ENCODE results near the gene CTCF. TPM values are rescaled to one million over a fixed set of nuclear protein-coding genes. Genes with fewer than 3 reads are reported as not detected.

Gene CTCF
- polyA plus RNA-seq, 1 experiment = 24.4 TPM

DNA sequence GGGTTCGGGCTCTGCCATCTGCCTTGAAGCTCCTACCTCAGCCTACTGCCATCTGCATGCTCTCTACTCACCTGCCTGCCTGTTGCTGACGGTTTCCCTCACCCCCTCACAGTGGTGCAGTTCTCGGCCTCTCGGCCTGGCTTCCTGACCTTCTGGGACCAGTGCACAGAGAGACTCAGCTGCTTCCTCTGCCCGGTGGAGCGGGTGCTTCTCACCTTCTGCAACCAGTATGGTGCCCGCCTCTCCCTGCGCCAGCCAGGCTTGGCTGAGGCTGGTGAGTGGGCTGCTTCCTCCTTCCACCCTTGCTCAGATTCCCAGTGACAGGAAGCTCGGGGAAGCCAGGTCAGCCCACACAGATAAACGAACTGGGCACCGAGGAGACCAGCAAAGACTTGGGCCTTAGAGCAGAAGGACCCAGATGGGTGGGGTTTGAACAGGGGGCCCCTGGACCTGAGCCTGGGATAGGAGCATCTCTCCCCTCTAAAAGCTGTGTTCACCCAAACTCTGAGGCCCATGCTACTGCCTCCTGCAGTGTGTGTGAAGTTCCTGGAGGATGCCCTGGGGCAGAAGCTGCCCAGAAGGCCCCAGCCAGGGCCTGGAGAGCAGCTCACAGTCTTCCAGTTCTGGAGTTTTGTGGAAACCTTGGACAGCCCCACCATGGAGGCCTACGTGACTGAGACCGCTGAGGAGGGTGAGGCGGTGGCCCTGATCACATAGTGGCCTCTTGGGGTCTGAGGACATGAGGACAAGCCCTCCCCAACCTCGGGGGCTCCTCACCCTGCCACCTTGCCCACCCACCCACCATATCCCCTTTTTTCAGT, 17.3 kb upstream of the CTCF start:
- DNase-seq (ENCODE audit: low read depth, low spot score) = no peak
- Histone ChIP-seq H3K4me3 (ENCODE audit: low read depth, low read length) (no peak overlapping the region), H3K27ac (ENCODE audit: low read depth, low read length) (no peak overlapping the region), H3K9me3 (ENCODE audit: control insufficient read depth, insufficient read depth, low read length) (no peaks in the 10 kb centered on the region), H3K27me3 (ENCODE audit: control insufficient read depth, insufficient read depth, low read length) (no peaks in the 10 kb centered on the region)
- TF ChIP-seq, protein P1, sequence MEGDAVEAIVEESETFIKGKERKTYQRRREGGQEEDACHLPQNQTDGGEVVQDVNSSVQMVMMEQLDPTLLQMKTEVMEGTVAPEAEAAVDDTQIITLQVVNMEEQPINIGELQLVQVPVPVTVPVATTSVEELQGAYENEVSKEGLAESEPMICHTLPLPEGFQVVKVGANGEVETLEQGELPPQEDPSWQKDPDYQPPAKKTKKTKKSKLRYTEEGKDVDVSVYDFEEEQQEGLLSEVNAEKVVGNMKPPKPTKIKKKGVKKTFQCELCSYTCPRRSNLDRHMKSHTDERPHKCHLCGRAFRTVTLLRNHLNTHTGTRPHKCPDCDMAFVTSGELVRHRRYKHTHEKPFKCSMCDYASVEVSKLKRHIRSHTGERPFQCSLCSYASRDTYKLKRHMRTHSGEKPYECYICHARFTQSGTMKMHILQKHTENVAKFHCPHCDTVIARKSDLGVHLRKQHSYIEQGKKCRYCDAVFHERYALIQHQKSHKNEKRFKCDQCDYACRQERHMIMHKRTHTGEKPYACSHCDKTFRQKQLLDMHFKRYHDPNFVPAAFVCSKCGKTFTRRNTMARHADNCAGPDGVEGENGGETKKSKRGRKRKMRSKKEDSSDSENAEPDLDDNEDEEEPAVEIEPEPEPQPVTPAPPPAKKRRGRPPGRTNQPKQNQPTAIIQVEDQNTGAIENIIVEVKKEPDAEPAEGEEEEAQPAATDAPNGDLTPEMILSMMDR (IDR thresholded peaks at IDR 0.05; ENCODE audit: low read depth, low read length) = no peak
- CTCF ChIA-PET = interaction anchor here (0.6 to 2.6 kb wide), 6 partner anchors 10 to 103 kb away, joined by 3 to 12 read pairs (median 4); no protein-coding TSS in a partner anchor
- POLR2A ChIA-PET = no interaction called here

DNA sequence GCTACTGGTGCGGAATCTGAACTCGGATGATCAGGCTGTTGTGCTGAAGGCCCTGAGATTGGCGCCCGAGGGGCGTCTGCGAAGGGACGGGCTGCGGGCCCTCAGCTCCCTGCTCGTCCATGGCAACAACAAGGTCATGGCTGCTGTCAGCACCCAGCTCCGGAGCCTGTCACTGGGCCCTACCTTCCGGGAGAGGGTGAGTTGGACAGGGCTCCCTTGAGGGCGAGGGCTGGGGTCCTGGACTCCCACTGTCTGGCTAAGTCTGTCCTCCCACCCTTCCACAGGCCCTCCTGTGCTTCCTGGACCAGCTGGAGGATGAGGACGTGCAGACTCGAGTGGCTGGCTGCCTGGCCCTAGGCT, 16.7 kb upstream of the CTCF start:
- H3K9me3 ChIP-seq (ENCODE audit: control insufficient read depth, insufficient read depth, low read length) = no peaks in the 10 kb centered on the region
- ChIA-PET POLR2A (no interaction called here), CTCF (interaction anchor here (0.6 to 2.6 kb wide), 5 partner anchors 9 to 104 kb away, joined by 3 to 12 read pairs (median 4); no protein-coding TSS in a partner anchor)
- H3K27me3 ChIP-seq (ENCODE audit: control insufficient read depth, insufficient read depth, low read length) = no peaks in the 10 kb centered on the region
- no peak overlapping the region for H3K27ac ChIP-seq (ENCODE audit: low read depth, low read length)
- DNase-seq (ENCODE audit: low read depth, low spot score) = no peak
- H3K4me3 ChIP-seq (ENCODE audit: low read depth, low read length) = no peak overlapping the region
- TF ChIP-seq, protein P1 (IDR thresholded peaks at IDR 0.05; ENCODE audit: low read depth, low read length) = no peak

DNA sequence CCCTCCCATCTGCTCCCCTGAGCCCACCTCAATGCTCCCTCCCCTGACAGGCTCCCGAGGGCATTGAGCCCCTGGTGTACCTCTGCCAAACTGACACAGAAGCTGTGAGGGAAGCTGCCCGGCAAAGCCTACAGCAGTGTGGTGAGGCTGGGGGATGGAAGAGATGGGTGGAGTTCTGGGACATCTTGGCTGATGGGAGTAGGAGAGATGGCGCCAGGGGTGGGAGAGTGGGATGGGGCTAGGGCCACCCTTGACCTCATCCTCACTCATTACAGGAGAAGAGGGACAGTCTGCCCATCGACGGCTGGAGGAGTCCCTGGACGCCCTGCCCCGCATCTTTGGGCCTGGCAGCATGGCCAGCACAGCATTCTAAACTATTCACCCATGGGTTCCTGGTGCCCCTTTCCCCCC, 16.2 kb upstream of the CTCF start:
- Histone ChIP-seq H3K27ac (ENCODE audit: low read depth, low read length) (no peak overlapping the region), H3K9me3 (ENCODE audit: control insufficient read depth, insufficient read depth, low read length) (no peaks in the 10 kb centered on the region), H3K27me3 (ENCODE audit: control insufficient read depth, insufficient read depth, low read length) (no peaks in the 10 kb centered on the region), H3K4me3 (ENCODE audit: low read depth, low read length) (no peak overlapping the region)
- ChIA-PET POLR2A (no interaction called here), CTCF (interaction anchor here (0.6 to 2.8 kb wide), 7 partner anchors 25 to 121 kb away, joined by 3 to 74 read pairs (median 5); partner anchors contain the start of genes ACD, C16orf86, CARMIL2 and ENKD1)
- DNase-seq (ENCODE audit: low read depth, low spot score) = no peak
- TF ChIP-seq, protein P1 (IDR thresholded peaks at IDR 0.05; ENCODE audit: low read depth, low read length) = no peak

DNA sequence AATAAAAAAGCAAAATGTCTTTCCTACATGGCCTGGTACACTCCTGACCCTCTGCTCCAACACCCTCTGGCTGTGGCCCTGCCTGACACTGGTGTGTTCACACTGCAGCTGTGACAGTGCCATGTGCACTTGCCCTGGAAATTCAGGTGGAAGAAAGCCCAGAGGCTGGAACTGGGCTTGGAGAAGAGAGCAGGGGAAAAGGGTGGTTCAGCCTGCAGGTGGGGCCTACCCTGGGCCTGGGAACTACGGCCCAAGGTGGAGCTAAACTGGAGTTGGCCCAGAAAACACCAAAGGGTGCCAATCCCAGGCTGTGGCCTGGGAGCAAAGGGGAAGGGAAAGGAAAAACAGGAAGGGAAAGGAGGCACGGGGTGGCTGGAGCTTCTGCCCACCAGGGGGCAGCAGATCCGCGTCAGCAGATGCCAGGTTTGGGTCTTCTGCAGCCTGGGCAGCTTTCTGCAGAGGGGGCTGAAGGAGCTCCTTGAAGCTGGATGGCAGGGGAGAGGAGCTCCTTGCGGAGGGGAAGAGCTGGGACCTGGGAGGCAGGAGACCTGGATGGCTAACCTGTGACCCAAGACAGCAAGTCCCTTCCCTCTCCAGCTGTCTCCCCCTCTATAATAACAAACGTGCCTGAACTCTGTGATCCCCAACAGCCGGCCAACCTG, 15.4 kb upstream of the CTCF start:
- TF ChIP-seq, protein P1 (IDR thresholded peaks at IDR 0.05; ENCODE audit: low read depth, low read length) = peak; percentile 95
- Histone ChIP-seq H3K4me3 (ENCODE audit: low read depth, low read length) (no peak overlapping the region), H3K9me3 (ENCODE audit: control insufficient read depth, insufficient read depth, low read length) (no peaks in the 10 kb centered on the region), H3K27me3 (ENCODE audit: control insufficient read depth, insufficient read depth, low read length) (no peaks in the 10 kb centered on the region), H3K27ac (ENCODE audit: low read depth, low read length) (peak overlapping the region; percentile 21)
- no peak for DNase-seq (ENCODE audit: low read depth, low spot score)
- ChIA-PET POLR2A (interaction anchor here (0.7 to 2.1 kb wide), 3 partner anchors 9 to 15 kb away, joined by 3 to 21 read pairs (median 5); partner anchors contain the start of gene CTCF), CTCF (interaction anchor here (0.6 to 2.8 kb wide), 39 partner anchors 10 to 172 kb away, joined by 3 to 74 read pairs (median 5); partner anchors contain the start of genes ACD, C16orf86, CARMIL2 and CTCF)
